H1 (cell line): ENCODE measurements around the gene CENPO. TPM values are rescaled to one million over a fixed set of nuclear protein-coding genes. Genes with fewer than 3 reads are reported as not detected.

Experiments used
- CTCF ChIA-PET: fragments of 300-600 bp; sonication (Branson Sonifier 250); formaldehyde crosslinking; loops from one replicate; lab custom pipeline; 2021; ENCODE audit not compliant: partially characterized antibody; lab: Charles Lee
- POLR2A ChIA-PET: fragments of 300-600 bp; sonication (Branson Sonifier 250); formaldehyde crosslinking; loops from one replicate; lab custom pipeline; 2021; ENCODE audit warnings: inconsistent platforms; ENCODE audit not compliant: partially characterized antibody; lab: Charles Lee
- DNase-seq, 2 experiments: peaks; one replicate each; pipeline versions ENCODE4 v3.0.0 to v3.0.0-alpha.2; 2010 to 2022; ENCODE audit warnings: low spot score in 2 of 2, low read depth in 1 of 2, mixed read lengths in 1 of 2
- FAIRE-seq: peaks from 2 replicates; lab custom pipeline; 2011; peaks lifted over from hg19 to GRCh38; lab: Jason Lieb, UNC
- H2AFZ ChIP-seq: 2 replicates; pipeline ENCODE4 v1.8.1; 2012; ENCODE audit warnings: low read length, inconsistent platforms
- H2AK5ac ChIP-seq: 2 replicates; pipeline ENCODE4 v1.6.1; 2013; ENCODE audit warnings: low read depth, low read length
- H2BK120ac ChIP-seq: replicated peaks from 2 replicates; pipeline ENCODE3; 2013; ENCODE audit warnings: low read depth, low read length, inconsistent platforms
- H2BK12ac ChIP-seq: 2 replicates; pipeline ENCODE4 v1.6.1; 2013; ENCODE audit warnings: low read depth, low read length
- H2BK15ac ChIP-seq: 2 replicates; pipeline ENCODE4 v1.6.1; 2013; ENCODE audit warnings: low read length
- H2BK20ac ChIP-seq: 2 replicates; pipeline ENCODE4 v1.6.1; 2013; ENCODE audit warnings: low read length
- H2BK5ac ChIP-seq: 2 replicates; pipeline ENCODE4 v1.6.1; 2013; ENCODE audit warnings: low read depth, low read length
- H3K14ac ChIP-seq: 2 replicates; pipeline ENCODE4 v1.6.1; 2013; ENCODE audit warnings: inconsistent platforms; ENCODE audit not compliant: insufficient read length
- H3K18ac ChIP-seq: 2 replicates; pipeline ENCODE4 v1.6.1; 2013; ENCODE audit warnings: low read length; ENCODE audit errors: extremely low read depth
- H3K23ac ChIP-seq: 2 replicates; pipeline ENCODE4 v1.6.1; 2013; ENCODE audit warnings: inconsistent platforms; ENCODE audit not compliant: insufficient read length
- H3K23me2 ChIP-seq: 2 replicates; pipeline ENCODE4 v1.6.1; 2013; ENCODE audit warnings: low read depth, low read length
- H3K27ac ChIP-seq: 2 replicates; pipeline ENCODE4 v1.6.1; 2011; ENCODE audit warnings: low read depth, low read length, inconsistent platforms
- H3K27me3 ChIP-seq, 4 experiments: replicated peaks in 1 of 4; 1 replicate in 1 of 4; 2 replicates in 3 of 4; pipeline versions ENCODE4 v1.6.1 to v1.8.1; 2011 to 2013; ENCODE audit warnings: low read length in 3 of 4, mild to moderate bottlenecking in 3 of 4, inconsistent platforms in 2 of 4, mixed read lengths in 2 of 4, moderate library complexity in 1 of 4; ENCODE audit not compliant: control insufficient read depth in 3 of 4, insufficient read depth in 3 of 4; ENCODE audit errors: extremely low read depth in 1 of 4
- H3K36me3 ChIP-seq, 4 experiments: 2 replicates each; pipeline versions ENCODE4 v1.6.1 to v1.8.1; 2011 to 2013; ENCODE audit warnings: mild to moderate bottlenecking in 4 of 4, low read length in 3 of 4, moderate library complexity in 2 of 4, control low read depth in 1 of 4, inconsistent platforms in 1 of 4; ENCODE audit not compliant: insufficient read depth in 4 of 4, control insufficient read depth in 2 of 4
- H3K4ac ChIP-seq: replicated peaks from 2 replicates; pipeline ENCODE3; 2013; ENCODE audit warnings: low read length, low read depth, mixed read lengths, inconsistent platforms; ENCODE audit not compliant: insufficient read length
- H3K4me1 ChIP-seq, 4 experiments: replicated peaks in 1 of 4; 1 replicate in 1 of 4; 2 replicates in 3 of 4; pipeline versions ENCODE4 v1.6.1 to v1.8.1; 2011 to 2013; ENCODE audit warnings: low read length in 3 of 4, inconsistent platforms in 2 of 4, mixed read lengths in 1 of 4; ENCODE audit not compliant: insufficient read depth in 4 of 4, control insufficient read depth in 3 of 4
- H3K4me2 ChIP-seq, 2 experiments: 2 replicates each; pipeline versions ENCODE4 v1.6.1 to v1.8.1; 2011 to 2013; ENCODE audit warnings: low read depth in 2 of 2, low read length in 2 of 2, control low read depth in 1 of 2, inconsistent platforms in 1 of 2, mild to moderate bottlenecking in 1 of 2; ENCODE audit not compliant: insufficient read depth in 1 of 2
- H3K4me3 ChIP-seq, 4 experiments: fragments of 200-600, 300-600 bp in 1 of 4; sonication (generic), shearing (Covaris generic), sonication (Bioruptor Twin) in 1 of 4; 2 replicates each; pipeline versions ENCODE4 v1.5.1 to v1.8.1; 2011 to 2016; ENCODE audit warnings: low read length in 4 of 4, low read depth in 3 of 4, control low read depth in 2 of 4, inconsistent platforms in 2 of 4, mild to moderate bottlenecking in 2 of 4, mixed read lengths in 1 of 4, moderate library complexity in 1 of 4; ENCODE audit not compliant: insufficient read depth in 2 of 4; ENCODE audit errors: extremely low read depth in 1 of 4
- H3K56ac ChIP-seq: replicated peaks from 2 replicates; pipeline ENCODE3; 2013; ENCODE audit warnings: low read depth, mild to moderate bottlenecking, mixed read lengths, low read length, inconsistent platforms; ENCODE audit not compliant: insufficient read length
- H3K79me1 ChIP-seq: 2 replicates; pipeline ENCODE4 v1.6.1; 2013; ENCODE audit warnings: low read depth, low read length, control low read depth
- H3K79me2 ChIP-seq, 2 experiments: 2 replicates each; pipeline versions ENCODE4 v1.6.1 to v1.8.1; 2012 to 2013; ENCODE audit warnings: low read length in 2 of 2, mild to moderate bottlenecking in 2 of 2, inconsistent platforms in 1 of 2; ENCODE audit not compliant: insufficient read depth in 2 of 2, control insufficient read depth in 1 of 2
- H3K9ac ChIP-seq, 4 experiments: replicated peaks in 1 of 4; 1 replicate in 1 of 4; 2 replicates in 3 of 4; pipeline versions ENCODE4 v1.6.1 to v1.8.1; 2011 to 2013; ENCODE audit warnings: low read depth in 3 of 4, low read length in 3 of 4, control low read depth in 2 of 4, mild to moderate bottlenecking in 2 of 4, moderate library complexity in 2 of 4, inconsistent platforms in 1 of 4; ENCODE audit errors: extremely low read depth in 1 of 4
- H3K9me3 ChIP-seq, 2 experiments: 2 replicates each; pipeline versions ENCODE4 v1.6.1 to v1.8.1; 2012 to 2013; ENCODE audit warnings: mild to moderate bottlenecking in 2 of 2, moderate library complexity in 2 of 2, control low read depth in 1 of 2, inconsistent platforms in 1 of 2, low read depth in 1 of 2, low read length in 1 of 2, mixed read lengths in 1 of 2; ENCODE audit not compliant: insufficient read depth in 2 of 2
- H4K20me1 ChIP-seq, 2 experiments: replicated peaks in 1 of 2; 2 replicates each; pipeline versions ENCODE3 to v1.8.1; 2011 to 2013; ENCODE audit warnings: inconsistent platforms in 2 of 2, low read length in 2 of 2, mild to moderate bottlenecking in 1 of 2; ENCODE audit not compliant: insufficient read depth in 2 of 2, control insufficient read depth in 1 of 2
- H4K5ac ChIP-seq: 2 replicates; pipeline ENCODE4 v1.6.1; 2013; ENCODE audit warnings: low read length, low read depth, mixed read lengths, inconsistent platforms; ENCODE audit not compliant: insufficient read length
- H4K8ac ChIP-seq: 2 replicates; pipeline ENCODE4 v1.8.0; 2013; ENCODE audit warnings: mild to moderate bottlenecking, moderate library complexity, low read length, inconsistent platforms; ENCODE audit not compliant: insufficient read depth; ENCODE audit errors: extremely low read depth
- H4K91ac ChIP-seq: replicated peaks from 2 replicates; pipeline ENCODE3; 2013; ENCODE audit warnings: low read length, mixed read lengths, inconsistent platforms; ENCODE audit not compliant: insufficient read length
- RNF2 ChIP-seq: fragments of 200-900, 300-1000 bp; sonication (generic); IDR thresholded peaks from 2 replicates; pipeline ENCODE4 v1.7.1; 2016; ENCODE audit warnings: borderline replicate concordance, low read depth, mild to moderate bottlenecking, antibody characterized with exemption, low read length; ENCODE audit not compliant: poor library complexity, severe bottlenecking; ENCODE audit errors: missing control alignments
- SIRT6 ChIP-seq: IDR thresholded peaks from one replicate; pipeline ENCODE4 v1.7.1; 2012; ENCODE audit warnings: low read length, inconsistent platforms
- WGBS, 2 experiments: shearing (Covaris generic) in 1 of 2; methylation state at CpG; one replicate each; pipeline versions ENCODE4 v1.1.6 to v1.1.7; 2013 to 2015; ENCODE audit warnings: low lambda C conversion rate in 2 of 2, mixed read lengths in 2 of 2, inconsistent platforms in 1 of 2, low coverage in 1 of 2, missing lambda C conversion rate in 1 of 2; ENCODE audit not compliant: insufficient replicate concordance in 2 of 2, insufficient coverage in 1 of 2, insufficient read length in 1 of 2; ENCODE audit errors: extremely low coverage in 1 of 2, missing lambda C conversion rate in 1 of 2; 5-methylcytosine and 5-hydroxymethylcytosine counted together
- polyA plus RNA-seq, 7 experiments: library from polyadenylated mRNA; depleted of rRNA in 3 of 7; stranded (reverse) in 5 of 7; unstranded in 2 of 7; fragments of >200 nt in 5 of 7; fragments of 200-250 nt in 2 of 7; gene quantifications; 1 replicate in 5 of 7; 2 replicates in 1 of 7; 4 replicates in 1 of 7; pipeline versions ENCODE4 v1.2.1 to v1.2.3, GENCODE V29; 2011 to 2013; ENCODE audit warnings: missing spikeins in 2 of 7, mixed read lengths in 2 of 7
- total RNA-seq: library from RNA; stranded (reverse); fragmentation: NEBNext Ultra II Directional; extraction: Animal tissue kit (Norgen Biotek cat#: 25700); gene quantifications from 2 replicates; pipeline ENCODE4 v1.2.1, GENCODE V29; 2021

CENPO gene
- total and polyA plus RNA-seq, 2 of the 8 experiments (the other 6 are each of a cell fraction or from before 2014, with no cell fraction given) = 34.4 to 46.3 TPM

GRCh38 chr2:24815171-24815570 is 21.9 kb downstream of the CENPO start:
- no peak overlapping the region for H3K23ac ChIP-seq
- no peak overlapping the region for H2BK15ac ChIP-seq
- H3K4me3 ChIP-seq = no peak overlapping the region
- DNase-seq (peak in 1 of 2 experiments; percentile 8), FAIRE-seq (no peak)
- no peak overlapping the region for H3K27ac ChIP-seq
- H3K18ac ChIP-seq = no peak overlapping the region
- no peaks in the 10 kb centered on the region for H3K27me3 ChIP-seq
- H2AFZ ChIP-seq = no peak overlapping the region
- H3K56ac ChIP-seq = no peak overlapping the region
- no peaks in the 10 kb centered on the region; a peak in 1 of 7 replicates for H3K4me1 ChIP-seq
- no peak overlapping the region for H4K5ac ChIP-seq
- WGBS, 2 experiments = 98% methylated on average over 4 of the region's 4 CpGs; no CpG with 5 or more reads in 1 of the 2 experiments
- no peak overlapping the region for H3K14ac ChIP-seq
- H3K4ac ChIP-seq = no peak overlapping the region
- H3K23me2 ChIP-seq = no peaks in the 10 kb centered on the region
- no peak overlapping the region for H3K9ac ChIP-seq
- no peaks in the 10 kb centered on the region for H3K9me3 ChIP-seq
- H4K91ac ChIP-seq = no peak overlapping the region
- no peak overlapping the region for H3K4me2 ChIP-seq
- TF ChIP-seq SIRT6 = no peak
- no peak for TF ChIP-seq RNF2
- no peak overlapping the region for H2BK120ac ChIP-seq
- H4K8ac ChIP-seq = no peak overlapping the region
- H4K20me1 ChIP-seq = peaks cover 12 to 14% of the 10 kb centered on the region in 2 experiments
- H2AK5ac ChIP-seq = no peak overlapping the region
- ChIA-PET POLR2A (interaction anchor here (0.7 to 1.0 kb wide), 2 partner anchors 8 to 11 kb away, joined by 3 read pairs; no protein-coding TSS in a partner anchor), CTCF (interaction anchor here (1.1 to 3.0 kb wide), 7 partner anchors 9 to 406 kb away, joined by 3 to 8 read pairs (median 4); no protein-coding TSS in a partner anchor)
- H3K79me2 ChIP-seq = peaks cover 0 to 44% of the 10 kb centered on the region in 2 experiments; a peak in 3 of 4 replicates
- H3K36me3 ChIP-seq = peaks cover 22 to 61% (median 44%) of the 10 kb centered on the region in 4 experiments
- no peak overlapping the region for H2BK12ac ChIP-seq
- H3K79me1 ChIP-seq = 0 out of 2 replicates have a peak, but pooled peaks cover 9% of the 10 kb centered on the region
- no peak overlapping the region for H2BK5ac ChIP-seq
- no peak overlapping the region for H2BK20ac ChIP-seq
